GM12878 (cell line): ENCODE measurements around the gene CHRM1. TPM values are rescaled to one million over a fixed set of nuclear protein-coding genes. Genes with fewer than 3 reads are reported as not detected.
A peak's percentile ranks its signal among the peaks of the same experiment; 100 is the strongest.

Source experiments
- CBFB ChIP-seq: IDR thresholded peaks from 2 replicates; pipeline ENCODE4 v1.6.1; 2016; ENCODE audit warnings: antibody characterized with exemption, low read depth
- CREB1 ChIP-seq: IDR thresholded peaks from 2 replicates; pipeline ENCODE4 v1.6.1; 2012; ENCODE audit warnings: low read depth, mild to moderate bottlenecking, inconsistent platforms
- E2F4 ChIP-seq: IDR thresholded peaks from 2 replicates; pipeline ENCODE4 v1.6.1; 2012; ENCODE audit warnings: low read depth, low read length, improper control_type of control experiment
- EGR1 ChIP-seq, 2 experiments: IDR thresholded peaks; 1 replicate in 1 of 2; 2 replicates in 1 of 2; pipeline ENCODE4 v1.6.1; 2011 to 2012; ENCODE audit warnings: low read depth in 2 of 2, low read length in 2 of 2, borderline replicate concordance in 1 of 2, mild to moderate bottlenecking in 1 of 2, moderate library complexity in 1 of 2
- EP300 ChIP-seq, 2 experiments: fragments of 150-350 bp in 1 of 2; IDR thresholded peaks; 2 replicates each; pipeline ENCODE4 v1.6.1; 2011 to 2012; ENCODE audit warnings: low read depth in 2 of 2, low read length in 2 of 2, borderline replicate concordance in 1 of 2, improper control_type of control experiment in 1 of 2, inconsistent platforms in 1 of 2; ENCODE audit not compliant: control insufficient read depth in 1 of 2
- FOS ChIP-seq: IDR thresholded peaks from 3 replicates; pipeline ENCODE4 v1.6.1; 2011; ENCODE audit warnings: borderline replicate concordance; ENCODE audit not compliant: insufficient read length; ENCODE audit errors: extremely low read depth
- LARP7 ChIP-seq: fragments of 450-650 bp; IDR thresholded peaks from 2 replicates; pipeline ENCODE4 v1.6.1; 2017; ENCODE audit warnings: mild to moderate bottlenecking
- NFIC ChIP-seq: IDR thresholded peaks from 2 replicates; pipeline ENCODE4 v1.6.1; 2012; ENCODE audit warnings: low read depth, mild to moderate bottlenecking, inconsistent platforms, low read length, moderate library complexity
- PKNOX1 ChIP-seq: fragments of 450-650 bp; IDR thresholded peaks from 2 replicates; pipeline ENCODE4 v1.6.1; 2016; ENCODE audit warnings: mild to moderate bottlenecking
- PRDM15 ChIP-seq: fragments of 450-650 bp; formaldehyde crosslinking; IDR thresholded peaks from 2 replicates; pipeline ENCODE4 v1.4.0; 2020; ENCODE audit warnings: mild to moderate bottlenecking, moderate library complexity
- RAD51 ChIP-seq: fragments of 450-650 bp; IDR thresholded peaks from 2 replicates; pipeline ENCODE4 v1.6.1; 2016; ENCODE audit warnings: moderate library complexity, mild to moderate bottlenecking, inconsistent platforms
- RUNX3 ChIP-seq: IDR thresholded peaks from 2 replicates; pipeline ENCODE4 v1.6.1; 2012; ENCODE audit warnings: low read length, inconsistent platforms
- SIN3A ChIP-seq: IDR thresholded peaks from 2 replicates; pipeline ENCODE4 v1.6.1; 2012; ENCODE audit warnings: low read depth, low read length, improper control_type of control experiment
- SIX5 ChIP-seq: IDR thresholded peaks from 2 replicates; pipeline ENCODE4 v1.6.1; 2011; ENCODE audit warnings: mild to moderate bottlenecking, low read depth, low read length, moderate library complexity; ENCODE audit not compliant: severe bottlenecking
- SKIL ChIP-seq: fragments of 450-650 bp; IDR thresholded peaks from 2 replicates; pipeline ENCODE4 v1.6.1; 2017; ENCODE audit warnings: mild to moderate bottlenecking, low read depth, inconsistent platforms; ENCODE audit not compliant: poor library complexity, severe bottlenecking
- SMAD1 ChIP-seq: fragments of 450-650 bp; IDR thresholded peaks from 2 replicates; pipeline ENCODE4 v1.6.1; 2018; ENCODE audit warnings: mild to moderate bottlenecking, low read depth; ENCODE audit not compliant: partially characterized antibody
- SRF ChIP-seq, 2 experiments: IDR thresholded peaks; 2 replicates each; pipeline ENCODE4 v1.6.1; 2011; ENCODE audit warnings: low read depth in 2 of 2, low read length in 2 of 2, mild to moderate bottlenecking in 1 of 2, moderate library complexity in 1 of 2
- TCF3 ChIP-seq: IDR thresholded peaks from 2 replicates; pipeline ENCODE4 v1.6.1; 2012; ENCODE audit warnings: low read depth, mild to moderate bottlenecking, low read length, borderline replicate concordance; ENCODE audit not compliant: insufficient read depth
- USF1 ChIP-seq: IDR thresholded peaks from 2 replicates; pipeline ENCODE4 v1.6.1; 2011; ENCODE audit warnings: borderline replicate concordance, low read depth, mild to moderate bottlenecking, moderate library complexity, mixed read lengths, low read length; ENCODE audit not compliant: insufficient read depth; ENCODE audit errors: extremely low read length
- polyA plus RNA-seq, 11 experiments: library from polyadenylated mRNA; depleted of rRNA in 4 of 11; unstranded in 6 of 11; stranded (reverse) in 5 of 11; fragments of >200 nt; fragmentation: Nextera tagmentation in 4 of 11; fragmentation: Illumina TruSeq in 1 of 11; extraction: Ambion mirVana in 4 of 11; extraction: Trizol in 1 of 11; gene quantifications; 1 replicate in 1 of 11; 2 replicates in 10 of 11; pipeline versions ENCODE4 v1.2.1 to v1.2.3, GENCODE V29; 2011 to 2016; ENCODE audit warnings: inconsistent platforms in 2 of 11, missing spikeins in 2 of 11, low read depth in 1 of 11
- total RNA-seq, 4 experiments: library from RNA; depleted of rRNA in 3 of 4; stranded (reverse); fragments of >200 nt in 3 of 4; fragmentation: Illumina TruSeq in 1 of 4; extraction: Trizol in 1 of 4; gene quantifications; 2 replicates each; pipeline versions ENCODE4 v1.2.1 to v1.2.3, GENCODE V29; 2013 to 2021

CHRM1 gene
- total and polyA plus RNA-seq, 10 of the 15 experiments (the other 5 are each of a cell fraction or from before 2014, with no cell fraction given), result not detected

DNA sequence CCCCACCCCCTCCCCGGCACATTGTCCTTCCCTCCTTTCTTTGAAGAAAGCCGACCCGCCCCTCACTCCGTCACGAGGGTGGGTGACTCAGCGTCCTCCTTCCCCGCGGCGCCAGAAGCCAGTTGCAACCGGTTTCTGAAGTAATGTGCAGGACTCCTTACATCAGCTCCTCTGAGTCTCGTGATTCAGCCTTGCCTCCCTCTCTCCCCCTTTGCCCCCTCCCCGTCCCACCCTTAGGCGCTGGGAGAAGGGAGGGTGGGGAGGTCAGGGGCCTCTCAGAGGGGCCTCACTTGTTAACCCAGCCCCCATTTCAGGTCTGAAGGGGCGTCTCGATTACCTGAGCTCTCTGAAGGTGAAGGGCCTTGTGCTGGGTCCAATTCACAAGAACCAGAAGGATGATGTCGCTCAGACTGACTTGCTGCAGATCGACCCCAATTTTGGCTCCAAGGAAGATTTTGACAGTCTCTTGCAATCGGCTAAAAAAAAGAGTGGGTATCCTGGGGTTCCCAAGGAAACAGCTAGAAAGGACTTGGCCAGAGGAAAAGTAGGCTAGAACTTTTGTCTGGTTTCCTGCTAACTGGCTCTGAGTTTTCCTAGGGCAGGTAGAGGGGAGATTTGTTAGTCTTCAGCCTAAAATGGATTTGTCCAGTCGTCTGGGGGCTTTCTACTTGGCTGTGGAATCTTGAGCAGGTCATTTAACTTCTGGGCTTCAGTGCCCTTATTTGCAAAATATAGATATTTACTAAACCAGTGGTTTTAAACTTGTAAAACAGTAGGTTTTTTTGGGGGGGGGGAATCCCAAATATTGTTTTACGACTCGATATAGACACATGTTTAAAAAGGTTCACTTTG lies 39.4 kb downstream of the CHRM1 start (continued):
- TF ChIP-seq SIN3A (0 out of 2 replicates have a peak, but pooled peaks have one; percentile 48), PKNOX1 (no peak), CBFB (no peak), EP300 (IDR thresholded peaks at IDR 0.05; ENCODE audit: borderline replicate concordance in 1 of 2, control insufficient read depth in 1 of 2, low read depth in 2 of 2, low read length in 2 of 2) (no peak), NFIC (no peak), EGR1 (IDR thresholded peaks at IDR 0.05; ENCODE audit: borderline replicate concordance in 1 of 2, low read depth in 2 of 2, low read length in 2 of 2) (no peak), TCF3 (no peak), E2F4 (no peak), USF1 (peak; percentile 56), CREB1 (peak; percentile 46; the same call in 1 of the 2 replicates), PRDM15 (CRISPR knock-in tag) (no peak), LARP7 (no peak), RUNX3 (no peak), FOS (no peak), SIX5 (no peak), SRF (IDR thresholded peaks at IDR 0.05; ENCODE audit: low read depth in 2 of 2, low read length in 2 of 2) (0 out of 4 replicates have a peak, but pooled peaks of 1 of the 2 experiments have one; percentile 22), SKIL (peak; percentile 17), SMAD1 (no peak), RAD51 (peak; percentile 65; the same call in 1 of the 2 replicates)
